NB4 (cell line): Measurements from ENCODE around the gene ATXN7.

Experiments
- POLR2A ChIP-seq: IDR thresholded peaks from 2 replicates; pipeline ENCODE4 v1.6.1; 2011; ENCODE audit warnings: mild to moderate bottlenecking; ENCODE audit not compliant: insufficient read length; ENCODE audit errors: extremely low read depth
- TF ChIP-seq, protein P1 (sequence below): IDR thresholded peaks from one replicate; pipeline ENCODE4 v1.5.1; 2012; ENCODE audit warnings: low read depth, low read length

GRCh38 chr3:63967675-63968611, 104.3 kb downstream of the ATXN7 start:
- TF ChIP-seq, protein P1, sequence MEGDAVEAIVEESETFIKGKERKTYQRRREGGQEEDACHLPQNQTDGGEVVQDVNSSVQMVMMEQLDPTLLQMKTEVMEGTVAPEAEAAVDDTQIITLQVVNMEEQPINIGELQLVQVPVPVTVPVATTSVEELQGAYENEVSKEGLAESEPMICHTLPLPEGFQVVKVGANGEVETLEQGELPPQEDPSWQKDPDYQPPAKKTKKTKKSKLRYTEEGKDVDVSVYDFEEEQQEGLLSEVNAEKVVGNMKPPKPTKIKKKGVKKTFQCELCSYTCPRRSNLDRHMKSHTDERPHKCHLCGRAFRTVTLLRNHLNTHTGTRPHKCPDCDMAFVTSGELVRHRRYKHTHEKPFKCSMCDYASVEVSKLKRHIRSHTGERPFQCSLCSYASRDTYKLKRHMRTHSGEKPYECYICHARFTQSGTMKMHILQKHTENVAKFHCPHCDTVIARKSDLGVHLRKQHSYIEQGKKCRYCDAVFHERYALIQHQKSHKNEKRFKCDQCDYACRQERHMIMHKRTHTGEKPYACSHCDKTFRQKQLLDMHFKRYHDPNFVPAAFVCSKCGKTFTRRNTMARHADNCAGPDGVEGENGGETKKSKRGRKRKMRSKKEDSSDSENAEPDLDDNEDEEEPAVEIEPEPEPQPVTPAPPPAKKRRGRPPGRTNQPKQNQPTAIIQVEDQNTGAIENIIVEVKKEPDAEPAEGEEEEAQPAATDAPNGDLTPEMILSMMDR, result no peak
- TF ChIP-seq POLR2A, result no peak
